K562 (cell line): ENCODE measurements around the gene CYB5R3. TPM values are rescaled to one million over a fixed set of nuclear protein-coding genes. Genes with fewer than 3 reads are reported as not detected.

Experiments
- ATF1 ChIP-seq, 2 experiments: fragments of 450-650 bp in 1 of 2; IDR thresholded peaks; 2 replicates each; pipeline ENCODE4 v1.6.1; 2016; ENCODE audit warnings: missing compliant biosample characterization in 1 of 2, missing genetic modification characterization in 1 of 2
- CREM ChIP-seq: IDR thresholded peaks from 2 replicates; pipeline ENCODE4 v1.6.1; 2014; ENCODE audit warnings: antibody characterized with exemption, low read depth
- GTF2A2 ChIP-seq: IDR thresholded peaks from 2 replicates; pipeline ENCODE4 v1.6.1; 2016; ENCODE audit warnings: mild to moderate bottlenecking, missing genetic modification characterization, missing compliant biosample characterization
- HNRNPLL ChIP-seq: fragments of 200-400 bp; formaldehyde crosslinking; IDR thresholded peaks from 2 replicates; pipeline ENCODE4 v1.6.1; 2017; ENCODE audit warnings: low read length, low read depth, mild to moderate bottlenecking; ENCODE audit not compliant: poor library complexity, severe bottlenecking
- LARP7 ChIP-seq: fragments of 450-650 bp; IDR thresholded peaks from 2 replicates; pipeline ENCODE4 v1.6.1; 2016
- MIER1 ChIP-seq: fragments of 450-650 bp; IDR thresholded peaks from 2 replicates; pipeline ENCODE4 v1.6.1; 2016; ENCODE audit warnings: antibody characterized with exemption, mild to moderate bottlenecking, low read depth
- MNT ChIP-seq, 2 experiments: fragments of 450-650 bp; conservative IDR thresholded peaks; 2 replicates each; pipeline ENCODE4 v1.6.1; 2017; ENCODE audit warnings: mild to moderate bottlenecking in 2 of 2, moderate library complexity in 2 of 2
- MYNN ChIP-seq, 2 experiments: sonication (generic); formaldehyde crosslinking in 1 of 2; IDR thresholded peaks; 2 replicates each; pipeline versions ENCODE4 v1.5.0 to v1.6.1; 2016 to 2020; ENCODE audit warnings: antibody characterized with exemption in 1 of 2, missing genetic modification reagents in 1 of 2
- NKRF ChIP-seq: fragments of 450-650 bp; IDR thresholded peaks from 2 replicates; pipeline ENCODE4 v1.6.1; 2016; ENCODE audit warnings: borderline replicate concordance
- PHF21A ChIP-seq: fragments of 450-650 bp; IDR thresholded peaks from 2 replicates; pipeline ENCODE4 v1.6.1; 2017; ENCODE audit warnings: low read depth, borderline replicate concordance
- PTTG1 ChIP-seq: fragments of 450-650 bp; IDR thresholded peaks from 2 replicates; pipeline ENCODE4 v1.6.1; 2016; ENCODE audit warnings: low read depth, mild to moderate bottlenecking, missing genetic modification characterization, missing compliant biosample characterization
- RBM25 ChIP-seq: fragments of 200-400 bp; formaldehyde crosslinking; IDR thresholded peaks from 2 replicates; pipeline ENCODE4 v1.6.1; 2018; ENCODE audit warnings: low read length, low read depth, moderate library complexity; ENCODE audit not compliant: severe bottlenecking
- TFAM ChIP-seq: fragments of 250-450 bp; sonication (Bioruptor Pico); conservative IDR thresholded peaks from 2 replicates; pipeline ENCODE4 v1.5.0; 2021; ENCODE audit warnings: mild to moderate bottlenecking, moderate library complexity
- WHSC1 ChIP-seq: IDR thresholded peaks from one replicate; pipeline ENCODE4 v1.6.1; 2012; ENCODE audit warnings: low read length, control low read depth, inconsistent platforms
- ZNF444 ChIP-seq: fragments of 250-450 bp; sonication (Bioruptor Pico); IDR thresholded peaks from 2 replicates; pipeline ENCODE4 v1.4.0; 2020; ENCODE audit warnings: mild to moderate bottlenecking, moderate library complexity
- ZNF830 ChIP-seq: fragments of 250-450 bp; sonication (Bioruptor Pico); IDR thresholded peaks from 2 replicates; pipeline ENCODE4 v1.5.0; 2021; ENCODE audit warnings: mild to moderate bottlenecking
- polyA plus RNA-seq, 8 experiments: library from polyadenylated mRNA; depleted of rRNA in 4 of 8; stranded (reverse) in 5 of 8; unstranded in 3 of 8; fragments of >200 nt; fragmentation: Nextera tagmentation in 2 of 8; fragmentation: Illumina TruSeq in 1 of 8; extraction: Ambion mirVana in 2 of 8; extraction: Trizol in 1 of 8; gene quantifications; 2 replicates each; pipeline versions ENCODE4 v1.2.1 to v1.2.3, GENCODE V29; 2011 to 2014; ENCODE audit warnings: inconsistent platforms in 1 of 8, missing spikeins in 1 of 8
- total RNA-seq, 7 experiments: library from RNA; depleted of rRNA in 6 of 7; stranded (reverse); fragments of >200 nt in 6 of 7; fragmentation: Illumina TruSeq in 2 of 7; extraction: Trizol in 2 of 7; gene quantifications; 2 replicates each; pipeline versions ENCODE4 v1.2.1 to v1.2.3, GENCODE V29; 2011 to 2021; ENCODE audit warnings: low replicate concordance in 1 of 7
- TF ChIP-seq, protein P1 (sequence below): IDR thresholded peaks from 2 replicates; pipeline ENCODE4 v1.6.1; 2016; ENCODE audit warnings: missing genetic modification characterization, missing compliant biosample characterization
- TF ChIP-seq, protein P2 (sequence below): fragments of 450-650 bp; IDR thresholded peaks from 2 replicates; pipeline ENCODE4 v1.7.1; 2018; ENCODE audit warnings: mild to moderate bottlenecking, low read depth; ENCODE audit not compliant: partially characterized antibody

The CYB5R3 gene
- total and polyA plus RNA-seq, 9 of the 15 experiments (the other 6 are each of a cell fraction or from before 2014, with no cell fraction given) = 1.4 to 66.8 (median 23.4) TPM

GRCh38 chr22:42581762-42582716 is 67.2 kb downstream of the CYB5R3 start (continued):
- TF ChIP-seq LARP7 = no peak
- peak; percentile 7 to 69; a peak in 2 of 4 replicates for TF ChIP-seq MNT (conservative IDR thresholded peaks at IDR 0.05)
- TF ChIP-seq, protein P1, sequence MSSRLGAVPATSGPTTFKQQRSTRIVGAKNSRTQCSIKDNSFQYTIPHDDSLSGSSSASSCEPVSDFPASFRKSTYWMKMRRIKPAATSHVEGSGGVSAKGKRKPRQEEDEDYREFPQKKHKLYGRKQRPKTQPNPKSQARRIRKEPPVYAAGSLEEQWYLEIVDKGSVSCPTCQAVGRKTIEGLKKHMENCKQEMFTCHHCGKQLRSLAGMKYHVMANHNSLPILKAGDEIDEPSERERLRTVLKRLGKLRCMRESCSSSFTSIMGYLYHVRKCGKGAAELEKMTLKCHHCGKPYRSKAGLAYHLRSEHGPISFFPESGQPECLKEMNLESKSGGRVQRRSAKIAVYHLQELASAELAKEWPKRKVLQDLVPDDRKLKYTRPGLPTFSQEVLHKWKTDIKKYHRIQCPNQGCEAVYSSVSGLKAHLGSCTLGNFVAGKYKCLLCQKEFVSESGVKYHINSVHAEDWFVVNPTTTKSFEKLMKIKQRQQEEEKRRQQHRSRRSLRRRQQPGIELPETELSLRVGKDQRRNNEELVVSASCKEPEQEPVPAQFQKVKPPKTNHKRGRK (tag) = no peak
- TF ChIP-seq TFAM = no peak
- no peak for TF ChIP-seq GTF2A2
- no peak for TF ChIP-seq WHSC1
- TF ChIP-seq HNRNPLL = no peak
- no peak for TF ChIP-seq ZNF830 (CRISPR knock-in tag)
- TF ChIP-seq PHF21A = no peak
- TF ChIP-seq MIER1 = no peak
- TF ChIP-seq MYNN (IDR thresholded peaks at IDR 0.05) = no peak
- TF ChIP-seq MYNN (CRISPR knock-in tag; IDR thresholded peaks at IDR 0.05) = no peak
- TF ChIP-seq PTTG1 (tag) = no peak
- TF ChIP-seq ATF1 (CRISPR knock-in tag; IDR thresholded peaks at IDR 0.05) = no peak
- no peak for TF ChIP-seq ATF1 (tag; IDR thresholded peaks at IDR 0.05)
- TF ChIP-seq NKRF = 0 out of 2 replicates have a peak, but pooled peaks have one; percentile 39
- TF ChIP-seq ZNF444 = no peak
- TF ChIP-seq CREM = peak; percentile 64
- TF ChIP-seq, protein P2, sequence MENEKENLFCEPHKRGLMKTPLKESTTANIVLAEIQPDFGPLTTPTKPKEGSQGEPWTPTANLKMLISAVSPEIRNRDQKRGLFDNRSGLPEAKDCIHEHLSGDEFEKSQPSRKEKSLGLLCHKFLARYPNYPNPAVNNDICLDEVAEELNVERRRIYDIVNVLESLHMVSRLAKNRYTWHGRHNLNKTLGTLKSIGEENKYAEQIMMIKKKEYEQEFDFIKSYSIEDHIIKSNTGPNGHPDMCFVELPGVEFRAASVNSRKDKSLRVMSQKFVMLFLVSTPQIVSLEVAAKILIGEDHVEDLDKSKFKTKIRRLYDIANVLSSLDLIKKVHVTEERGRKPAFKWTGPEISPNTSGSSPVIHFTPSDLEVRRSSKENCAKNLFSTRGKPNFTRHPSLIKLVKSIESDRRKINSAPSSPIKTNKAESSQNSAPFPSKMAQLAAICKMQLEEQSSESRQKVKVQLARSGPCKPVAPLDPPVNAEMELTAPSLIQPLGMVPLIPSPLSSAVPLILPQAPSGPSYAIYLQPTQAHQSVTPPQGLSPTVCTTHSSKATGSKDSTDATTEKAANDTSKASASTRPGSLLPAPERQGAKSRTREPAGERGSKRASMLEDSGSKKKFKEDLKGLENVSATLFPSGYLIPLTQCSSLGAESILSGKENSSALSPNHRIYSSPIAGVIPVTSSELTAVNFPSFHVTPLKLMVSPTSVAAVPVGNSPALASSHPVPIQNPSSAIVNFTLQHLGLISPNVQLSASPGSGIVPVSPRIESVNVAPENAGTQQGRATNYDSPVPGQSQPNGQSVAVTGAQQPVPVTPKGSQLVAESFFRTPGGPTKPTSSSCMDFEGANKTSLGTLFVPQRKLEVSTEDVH = no peak
- no peak for TF ChIP-seq RBM25
